CD14-positive monocyte (primary cell): Measurements from ENCODE around the gene CDKN1B. TPM values are rescaled to one million over a fixed set of nuclear protein-coding genes. Genes with fewer than 3 reads are reported as not detected.
A peak's percentile ranks its signal among the peaks of the same experiment; 100 is the strongest.

Experiments
- DNase-seq, 3 donors: peaks; one replicate each; pipeline ENCODE4 v3.0.0-alpha.2; 2011 to 2022
- H2AFZ ChIP-seq: 2 replicates; pipeline ENCODE4 v1.6.0; 2012; ENCODE audit warnings: mild to moderate bottlenecking, low read depth, low read length, inconsistent platforms; ENCODE audit not compliant: insufficient read depth, poor library complexity, severe bottlenecking
- H3K27ac ChIP-seq, 2 donors: 1 replicate in 1 of 2; 2 replicates in 1 of 2; pipeline ENCODE4 v1.5.1; 2012 to 2013; ENCODE audit warnings: low read length in 2 of 2, control low read depth in 1 of 2, inconsistent platforms in 1 of 2, low read depth in 1 of 2, mild to moderate bottlenecking in 1 of 2
- H3K27me3 ChIP-seq, 2 donors: one replicate each; pipeline versions ENCODE4 v1.6.0 to v1.6.1; 2011 to 2013; ENCODE audit warnings: low read length in 2 of 2; ENCODE audit not compliant: control insufficient read depth in 2 of 2, insufficient read depth in 2 of 2
- H3K36me3 ChIP-seq, 2 donors: replicated peaks in 1 of 2; 1 replicate in 1 of 2; 2 replicates in 1 of 2; pipeline versions ENCODE4 v1.5.1 to v1.6.1; 2012 to 2013; ENCODE audit warnings: low read length in 2 of 2, control low read depth in 1 of 2, inconsistent platforms in 1 of 2, mild to moderate bottlenecking in 1 of 2; ENCODE audit not compliant: insufficient read depth in 2 of 2, control insufficient read depth in 1 of 2
- H3K4me1 ChIP-seq, 2 donors: 1 replicate in 1 of 2; 2 replicates in 1 of 2; pipeline versions ENCODE4 v1.5.1 to v1.6.1; 2012 to 2013; ENCODE audit warnings: low read length in 2 of 2, control low read depth in 1 of 2, inconsistent platforms in 1 of 2, mild to moderate bottlenecking in 1 of 2, moderate library complexity in 1 of 2; ENCODE audit not compliant: insufficient read depth in 2 of 2, control insufficient read depth in 1 of 2
- H3K4me2 ChIP-seq: replicated peaks from 2 replicates; pipeline ENCODE3; 2012; ENCODE audit warnings: low read length, moderate library complexity, mild to moderate bottlenecking; ENCODE audit not compliant: poor library complexity, severe bottlenecking; ENCODE audit errors: extremely low read depth
- H3K4me3 ChIP-seq, 3 experiments: fragments of 200-600 bp in 1 of 3; sonication (generic) in 1 of 3; replicated peaks in 1 of 3; 1 replicate in 2 of 3; 2 replicates in 1 of 3; pipeline ENCODE4 v1.5.1; 2011 to 2013; ENCODE audit warnings: low read length in 3 of 3, mild to moderate bottlenecking in 3 of 3, control low read depth in 2 of 3, low read depth in 2 of 3, inconsistent platforms in 1 of 3, moderate library complexity in 1 of 3
- H3K79me2 ChIP-seq: 2 replicates; pipeline ENCODE4 v1.6.0; 2012; ENCODE audit warnings: mild to moderate bottlenecking, control low read depth, inconsistent platforms, low read length, moderate library complexity; ENCODE audit not compliant: insufficient read depth
- H3K9ac ChIP-seq: 2 replicates; pipeline ENCODE4 v1.6.0; 2017; ENCODE audit warnings: low read length, mild to moderate bottlenecking; ENCODE audit not compliant: insufficient read depth, poor library complexity, severe bottlenecking
- H3K9me3 ChIP-seq, 2 donors: replicated peaks in 1 of 2; 1 replicate in 1 of 2; 2 replicates in 1 of 2; pipeline versions ENCODE4 v1.5.1 to v1.6.1; 2012 to 2013; ENCODE audit warnings: low read length in 2 of 2, control low read depth in 1 of 2; ENCODE audit not compliant: control insufficient read depth in 1 of 2, insufficient read depth in 1 of 2
- H4K20me1 ChIP-seq: 2 replicates; pipeline ENCODE4 v1.6.0; 2012; ENCODE audit warnings: mild to moderate bottlenecking, low read length, control low read depth, moderate library complexity; ENCODE audit not compliant: insufficient read depth
- H3K27ac Mint-ChIP-seq, 7 donors: one replicate each; pipeline ENCODE4 v1.8.0; 2020; ENCODE audit warnings: mild to moderate bottlenecking in 7 of 7, mixed read lengths in 7 of 7, moderate library complexity in 6 of 7, inconsistent platforms in 2 of 7
- H3K27me3 Mint-ChIP-seq, 3 donors: one replicate each; pipeline ENCODE4 v1.8.0; 2021 to 2022; ENCODE audit warnings: low read depth in 3 of 3, mild to moderate bottlenecking in 3 of 3, mixed read lengths in 3 of 3, moderate library complexity in 3 of 3, inconsistent platforms in 1 of 3
- H3K36me3 Mint-ChIP-seq, 2 donors: one replicate each; pipeline ENCODE4 v1.8.0; 2020; ENCODE audit warnings: mixed read lengths in 2 of 2, inconsistent platforms in 1 of 2, mild to moderate bottlenecking in 1 of 2
- H3K4me1 Mint-ChIP-seq: one replicate; pipeline ENCODE4 v1.8.0; 2020; ENCODE audit warnings: mild to moderate bottlenecking, mixed read lengths
- H3K4me3 Mint-ChIP-seq, 2 donors: one replicate each; pipeline ENCODE4 v1.8.0; 2020; ENCODE audit warnings: mild to moderate bottlenecking in 2 of 2, mixed read lengths in 2 of 2, moderate library complexity in 1 of 2
- H3K9me3 Mint-ChIP-seq, 7 donors: one replicate each; pipeline ENCODE4 v1.8.0; 2020 to 2022; ENCODE audit warnings: mixed read lengths in 7 of 7, mild to moderate bottlenecking in 6 of 7, moderate library complexity in 6 of 7, inconsistent platforms in 2 of 7
- WGBS: methylation state at CpG from one replicate; pipeline ENCODE4 v1.1.5; 2013; ENCODE audit warnings: missing lambda C conversion rate; ENCODE audit not compliant: insufficient coverage; 5-methylcytosine and 5-hydroxymethylcytosine counted together
- intact Hi-C, 2 donors: fragments of 100-400 bp; cut with micrococcal nuclease; formaldehyde crosslinking; loops; one replicate each; pipeline versions ENCODE4 v1.15.0 to v1.15.1; 2023
- polyA plus RNA-seq, 3 donors: library from polyadenylated mRNA; depleted of rRNA in 1 of 3; unstranded in 2 of 3; stranded (reverse) in 1 of 3; fragments of 300-500 nt in 2 of 3; fragments of >200 nt in 1 of 3; fragmentation: Illumina TruSeq in 2 of 3; gene quantifications; 1 replicate in 2 of 3; 2 replicates in 1 of 3; pipeline ENCODE4 v1.2.3, GENCODE V29; 2012 to 2021
- TF ChIP-seq, protein P1 (sequence below): fragments of 200-600 bp; IDR thresholded peaks from one replicate; pipeline ENCODE4 v1.8.0; 2022; ENCODE audit warnings: antibody characterized with exemption, mild to moderate bottlenecking

The CDKN1B gene
- polyA plus RNA-seq, 3 donors, result 9.2 to 98.1 (median 9.5) TPM

DNA sequence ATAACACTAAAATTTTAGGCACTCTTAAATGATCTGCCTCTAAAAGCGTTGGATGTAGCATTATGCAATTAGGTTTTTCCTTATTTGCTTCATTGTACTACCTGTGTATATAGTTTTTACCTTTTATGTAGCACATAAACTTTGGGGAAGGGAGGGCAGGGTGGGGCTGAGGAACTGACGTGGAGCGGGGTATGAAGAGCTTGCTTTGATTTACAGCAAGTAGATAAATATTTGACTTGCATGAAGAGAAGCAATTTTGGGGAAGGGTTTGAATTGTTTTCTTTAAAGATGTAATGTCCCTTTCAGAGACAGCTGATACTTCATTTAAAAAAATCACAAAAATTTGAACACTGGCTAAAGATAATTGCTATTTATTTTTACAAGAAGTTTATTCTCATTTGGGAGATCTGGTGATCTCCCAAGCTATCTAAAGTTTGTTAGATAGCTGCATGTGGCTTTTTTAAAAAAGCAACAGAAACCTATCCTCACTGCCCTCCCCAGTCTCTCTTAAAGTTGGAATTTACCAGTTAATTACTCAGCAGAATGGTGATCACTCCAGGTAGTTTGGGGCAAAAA lies 4.1 kb downstream of the CDKN1B start:
- Histone ChIP-seq H3K27me3 (no peaks in the 10 kb centered on the region), H3K4me1 (peaks cover 31 to 43% of the 10 kb centered on the region in 2 donors), H3K27ac (peak overlapping the region in 1 of 2 donors; percentile 96), H3K9me3 (no peaks in the 10 kb centered on the region), H4K20me1 (peaks cover 31% of the 10 kb centered on the region), H2AFZ (no peak overlapping the region), H3K4me2 (peak overlapping the region; percentile 80), H3K36me3 (peaks cover 16 to 24% of the 10 kb centered on the region in 2 donors), H3K4me3 (peak overlapping the region in 1 of 3 experiments; percentile 99), H3K9ac (no peak overlapping the region), H3K79me2 (peaks cover 82% of the 10 kb centered on the region)
- Mint-ChIP-seq H3K4me1 (peaks cover 34% of the 10 kb centered on the region), H3K36me3 (peaks cover 41 to 43% of the 10 kb centered on the region in 2 donors), H3K4me3 (peak overlapping the region in 1 of 2 donors; percentile 97), H3K27ac (peak overlapping the region; percentile 72 to 99 (median 98)), H3K27me3 (peaks cover 0 to 6% (median 0%) of the 10 kb centered on the region in 3 donors), H3K9me3 (peaks cover 0 to 4% (median 2%) of the 10 kb centered on the region in 7 donors)
- intact Hi-C loops, result loop anchor here (5.0 to 10.0 kb wide), 2 partner anchors 109 to 366 kb away; partner anchors contain the start of genes BORCS5 (in 1 of the 2), CREBL2 (in 1 of the 2) and MANSC1 (in 1 of the 2)
- TF ChIP-seq, protein P1, sequence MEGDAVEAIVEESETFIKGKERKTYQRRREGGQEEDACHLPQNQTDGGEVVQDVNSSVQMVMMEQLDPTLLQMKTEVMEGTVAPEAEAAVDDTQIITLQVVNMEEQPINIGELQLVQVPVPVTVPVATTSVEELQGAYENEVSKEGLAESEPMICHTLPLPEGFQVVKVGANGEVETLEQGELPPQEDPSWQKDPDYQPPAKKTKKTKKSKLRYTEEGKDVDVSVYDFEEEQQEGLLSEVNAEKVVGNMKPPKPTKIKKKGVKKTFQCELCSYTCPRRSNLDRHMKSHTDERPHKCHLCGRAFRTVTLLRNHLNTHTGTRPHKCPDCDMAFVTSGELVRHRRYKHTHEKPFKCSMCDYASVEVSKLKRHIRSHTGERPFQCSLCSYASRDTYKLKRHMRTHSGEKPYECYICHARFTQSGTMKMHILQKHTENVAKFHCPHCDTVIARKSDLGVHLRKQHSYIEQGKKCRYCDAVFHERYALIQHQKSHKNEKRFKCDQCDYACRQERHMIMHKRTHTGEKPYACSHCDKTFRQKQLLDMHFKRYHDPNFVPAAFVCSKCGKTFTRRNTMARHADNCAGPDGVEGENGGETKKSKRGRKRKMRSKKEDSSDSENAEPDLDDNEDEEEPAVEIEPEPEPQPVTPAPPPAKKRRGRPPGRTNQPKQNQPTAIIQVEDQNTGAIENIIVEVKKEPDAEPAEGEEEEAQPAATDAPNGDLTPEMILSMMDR, result no peak
- DNase-seq, result no peak
- WGBS, result no CpG with 5 or more reads among the region's 3 CpGs

DNA sequence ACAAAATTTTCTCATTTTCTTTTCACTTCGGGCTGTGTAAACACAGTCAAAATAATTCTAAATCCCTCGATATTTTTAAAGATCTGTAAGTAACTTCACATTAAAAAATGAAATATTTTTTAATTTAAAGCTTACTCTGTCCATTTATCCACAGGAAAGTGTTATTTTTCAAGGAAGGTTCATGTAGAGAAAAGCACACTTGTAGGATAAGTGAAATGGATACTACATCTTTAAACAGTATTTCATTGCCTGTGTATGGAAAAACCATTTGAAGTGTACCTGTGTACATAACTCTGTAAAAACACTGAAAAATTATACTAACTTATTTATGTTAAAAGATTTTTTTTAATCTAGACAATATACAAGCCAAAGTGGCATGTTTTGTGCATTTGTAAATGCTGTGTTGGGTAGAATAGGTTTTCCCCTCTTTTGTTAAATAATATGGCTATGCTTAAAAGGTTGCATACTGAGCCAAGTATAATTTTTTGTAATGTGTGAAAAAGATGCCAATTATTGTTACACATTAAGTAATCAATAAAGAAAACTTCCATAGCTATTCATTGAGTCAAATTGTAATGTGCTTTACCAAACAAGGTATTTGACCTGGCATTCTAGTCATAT lies 4.8 kb downstream of the CDKN1B start:
- H3K27me3 ChIP-seq, result no peaks in the 10 kb centered on the region
- H3K79me2 ChIP-seq, result peaks cover 82% of the 10 kb centered on the region
- H3K36me3 Mint-ChIP-seq, result peaks cover 41 to 43% of the 10 kb centered on the region in 2 donors
- no peak for DNase-seq
- peak overlapping the region; percentile 60 to 99 (median 96) for H3K27ac Mint-ChIP-seq
- H2AFZ ChIP-seq, result no peak overlapping the region
- no peaks in the 10 kb centered on the region for H3K9me3 ChIP-seq
- H3K27me3 Mint-ChIP-seq, result peaks cover 0 to 6% (median 0%) of the 10 kb centered on the region in 3 donors
- H3K9me3 Mint-ChIP-seq, result peaks cover 0 to 4% (median 2%) of the 10 kb centered on the region in 7 donors
- peaks cover 38% of the 10 kb centered on the region for H3K4me1 Mint-ChIP-seq
- H3K9ac ChIP-seq, result peak overlapping the region; percentile 19
- TF ChIP-seq, protein P1, result no peak
- H3K27ac ChIP-seq, result peak overlapping the region in 1 of 2 donors; percentile 96
- peak overlapping the region; percentile 84 for H3K4me2 ChIP-seq
- peaks cover 35 to 47% of the 10 kb centered on the region in 2 donors for H3K4me1 ChIP-seq
- peaks cover 16 to 24% of the 10 kb centered on the region in 2 donors for H3K36me3 ChIP-seq
- intact Hi-C loops, result loop anchor here (5.0 to 10.0 kb wide), 2 partner anchors 110 to 367 kb away; partner anchors contain the start of genes BORCS5 (in 1 of the 2), CREBL2 (in 1 of the 2) and MANSC1 (in 1 of the 2)
- H3K4me3 ChIP-seq, result peak overlapping the region in 2 of 3 experiments; percentile 10 to 84
- H4K20me1 ChIP-seq, result peaks cover 31% of the 10 kb centered on the region
- H3K4me3 Mint-ChIP-seq, result peak overlapping the region in 1 of 2 donors; percentile 68
- no CpG with 5 or more reads among the region's 2 CpGs for WGBS
